Liver (tissue), 3 donors: Measurements from ENCODE around the gene UGT3A1.

Source experiments
- CTCF ChIP-seq: fragments of 150-350 bp; IDR thresholded peaks from 2 replicates; pipeline ENCODE4 v1.5.1; 2017; ENCODE audit warnings: improper control_type of control experiment, low read depth, low read length; ENCODE audit not compliant: missing input control
- EGR1 ChIP-seq, 2 donors: IDR thresholded peaks; 2 replicates each; pipeline ENCODE4 v1.6.1; 2016 to 2018; ENCODE audit warnings: antibody characterized with exemption in 2 of 2, low read depth in 2 of 2
- GABPA ChIP-seq, 2 donors: IDR thresholded peaks in 1 of 2; conservative IDR thresholded peaks in 1 of 2; 2 replicates each; pipeline ENCODE4 v1.6.1; 2016; ENCODE audit warnings: antibody characterized with exemption in 2 of 2, mild to moderate bottlenecking in 1 of 2, moderate library complexity in 1 of 2
- MAX ChIP-seq: IDR thresholded peaks from 2 replicates; pipeline ENCODE4 v1.6.1; 2016; ENCODE audit warnings: antibody characterized with exemption
- REST ChIP-seq: IDR thresholded peaks from 2 replicates; pipeline ENCODE4 v1.6.1; 2016; ENCODE audit warnings: antibody characterized with exemption, mild to moderate bottlenecking
- donor health status: healthy.
- donor health status: healthy.

- TF ChIP-seq REST (no peak), EGR1 (IDR thresholded peaks at IDR 0.05; ENCODE audit: low read depth in 2 of 2) (no peak), CTCF (no peak), MAX (no peak), GABPA (IDR thresholded peaks at IDR 0.05 in 1 of 2, conservative IDR thresholded peaks at IDR 0.05 in 1 of 2) (no peak)
Measured at GRCh38 chr5:35996076-35996475, 4.9 kb upstream of the UGT3A1 start.
